GM18499 (cell line): ENCODE results near the gene CAMK1.

Experiments
- ATAC-seq: cut with Tn5 transposase; IDR thresholded peaks from one replicate; pipeline ENCODE4 v1.9.1; 2021; ENCODE audit warnings: moderate number of reproducible peaks; ENCODE audit not compliant: insufficient read depth, unreplicated experiment

CAMK1 gene

GRCh38 chr3:9747267-9747666 is 22.5 kb downstream of the CAMK1 start:
- no peak for ATAC-seq

- ATAC-seq, result no peak
Measured at GRCh38 chr3:9746330-9746729, 23.4 kb downstream of the CAMK1 start.

GRCh38 chr3:9745521-9745920 is 24.2 kb downstream of the CAMK1 start:
- ATAC-seq, result no peak

GRCh38 chr3:9744162-9744561 is 25.6 kb downstream of the CAMK1 start:
- ATAC-seq, result no peak

GRCh38 chr3:9743548-9743947 is 26.2 kb downstream of the CAMK1 start:
- ATAC-seq, result no peak

GRCh38 chr3:9742560-9742959 is 27.2 kb downstream of the CAMK1 start:
- no peak for ATAC-seq

- no peak for ATAC-seq
Measured at GRCh38 chr3:9739181-9739580, 30.6 kb downstream of the CAMK1 start.

GRCh38 chr3:9736831-9737230 is 32.9 kb downstream of the CAMK1 start:
- ATAC-seq, result no peak

- no peak for ATAC-seq
Measured at GRCh38 chr3:9732740-9733115, 37.0 kb downstream of the CAMK1 start.

- ATAC-seq, result no peak
Measured at GRCh38 chr3:9732080-9732739, 37.5 kb downstream of the CAMK1 start.

- ATAC-seq, result peak; percentile 73
Measured at GRCh38 chr3:9731206-9732079, 38.3 kb downstream of the CAMK1 start, which contains the start of gene BRPF1. TSS of gene BRPF1 (plus strand) at chr3:9731735. CDS start at chr3:9734141, 2,406 bp downstream.

GRCh38 chr3:9730657-9731205 is 39.0 kb downstream of the CAMK1 start:
- ATAC-seq, result peak; percentile 35

GRCh38 chr3:9729419-9729818 is 40.3 kb downstream of the CAMK1 start:
- no peak for ATAC-seq

GRCh38 chr3:9727743-9728142 is 42.0 kb downstream of the CAMK1 start:
- ATAC-seq, result no peak

GRCh38 chr3:9727041-9727595 is 42.6 kb downstream of the CAMK1 start:
- ATAC-seq, result no peak

- ATAC-seq, result no peak
Measured at GRCh38 chr3:9725775-9726515, 43.8 kb downstream of the CAMK1 start.

GRCh38 chr3:9721700-9722060 is 48.1 kb downstream of the CAMK1 start:
- ATAC-seq, result no peak

- ATAC-seq, result no peak
Measured at GRCh38 chr3:9721015-9721699, 48.6 kb downstream of the CAMK1 start.

GRCh38 chr3:9718118-9718517 is 51.6 kb downstream of the CAMK1 start:
- no peak for ATAC-seq

GRCh38 chr3:9717563-9717962 is 52.2 kb downstream of the CAMK1 start:
- no peak for ATAC-seq
